ENCODE measurements around the gene SEL1L2. TPM values are rescaled to one million over a fixed set of nuclear protein-coding genes. Genes with fewer than 3 reads are reported as not detected.

The SEL1L2 gene
- total RNA-seq, 1 donor from 2014 or later: not detected

DNA sequence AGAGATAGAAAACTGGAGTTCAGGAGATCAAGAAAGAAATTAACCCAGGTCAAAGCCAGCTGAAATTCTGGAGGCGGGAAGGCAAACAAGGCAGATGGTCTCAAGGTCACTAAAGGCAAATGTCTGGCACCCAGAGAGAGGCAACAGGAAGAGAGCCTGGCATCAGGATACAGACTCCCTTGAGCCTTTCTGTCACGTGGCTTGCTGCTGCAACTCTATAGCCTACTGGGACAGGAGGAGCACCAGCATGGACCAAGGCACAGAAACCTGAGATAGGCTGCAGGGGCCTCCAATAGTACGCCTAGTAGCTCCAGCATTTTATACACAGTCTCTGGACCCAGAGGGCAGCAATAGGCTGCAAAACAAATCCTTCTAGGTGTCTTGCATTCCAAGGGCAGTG, 75.1 kb downstream of the SEL1L2 start:
- ChIA-PET POLR2A (no interaction called here), CTCF (no interaction called here)
- H3K36me3 Mint-ChIP-seq (ENCODE audit: low read depth): no peaks in the 10 kb centered on the region
- peaks cover 3% of the 10 kb centered on the region for H3K27me3 Mint-ChIP-seq
- H3K9me3 Mint-ChIP-seq: no peaks in the 10 kb centered on the region
- no peak overlapping the region for H3K27ac Mint-ChIP-seq
- intact Hi-C loops (cut with micrococcal nuclease): no loop called here
- ATAC-seq (ENCODE audit: low read depth): no peak
- H3K4me1 Mint-ChIP-seq: no peaks in the 10 kb centered on the region
- TF ChIP-seq, protein P1, sequence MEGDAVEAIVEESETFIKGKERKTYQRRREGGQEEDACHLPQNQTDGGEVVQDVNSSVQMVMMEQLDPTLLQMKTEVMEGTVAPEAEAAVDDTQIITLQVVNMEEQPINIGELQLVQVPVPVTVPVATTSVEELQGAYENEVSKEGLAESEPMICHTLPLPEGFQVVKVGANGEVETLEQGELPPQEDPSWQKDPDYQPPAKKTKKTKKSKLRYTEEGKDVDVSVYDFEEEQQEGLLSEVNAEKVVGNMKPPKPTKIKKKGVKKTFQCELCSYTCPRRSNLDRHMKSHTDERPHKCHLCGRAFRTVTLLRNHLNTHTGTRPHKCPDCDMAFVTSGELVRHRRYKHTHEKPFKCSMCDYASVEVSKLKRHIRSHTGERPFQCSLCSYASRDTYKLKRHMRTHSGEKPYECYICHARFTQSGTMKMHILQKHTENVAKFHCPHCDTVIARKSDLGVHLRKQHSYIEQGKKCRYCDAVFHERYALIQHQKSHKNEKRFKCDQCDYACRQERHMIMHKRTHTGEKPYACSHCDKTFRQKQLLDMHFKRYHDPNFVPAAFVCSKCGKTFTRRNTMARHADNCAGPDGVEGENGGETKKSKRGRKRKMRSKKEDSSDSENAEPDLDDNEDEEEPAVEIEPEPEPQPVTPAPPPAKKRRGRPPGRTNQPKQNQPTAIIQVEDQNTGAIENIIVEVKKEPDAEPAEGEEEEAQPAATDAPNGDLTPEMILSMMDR (IDR thresholded peaks at IDR 0.05): no peak
- no peak overlapping the region for H3K4me3 Mint-ChIP-seq
- no peak for DNase-seq

DNA sequence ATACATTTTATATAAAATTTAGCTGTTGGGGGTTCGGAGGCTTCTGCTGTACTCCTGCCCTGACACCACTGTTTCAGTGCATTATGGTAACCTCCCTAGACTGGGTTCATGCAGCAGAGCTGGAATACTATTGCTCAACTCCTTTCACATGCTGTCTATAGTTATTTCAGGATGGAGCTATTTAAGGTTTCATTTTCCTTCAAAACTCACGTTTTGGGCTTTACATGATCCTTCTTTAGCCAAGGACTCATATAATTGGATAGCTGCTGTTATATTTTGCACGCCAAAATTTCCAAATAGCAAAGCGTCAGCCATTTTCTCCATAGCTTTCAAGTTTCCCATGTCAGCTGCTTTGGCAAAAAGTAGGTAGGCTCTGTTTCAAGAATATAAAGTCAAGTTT, 76.8 kb downstream of the SEL1L2 start:
- intact Hi-C loops (cut with micrococcal nuclease): no loop called here
- H3K27me3 Mint-ChIP-seq: no peaks in the 10 kb centered on the region
- ChIA-PET POLR2A (no interaction called here), CTCF (no interaction called here)
- no peaks in the 10 kb centered on the region for H3K9me3 Mint-ChIP-seq
- no peaks in the 10 kb centered on the region for H3K4me1 Mint-ChIP-seq
- H3K27ac Mint-ChIP-seq: no peak overlapping the region
- DNase-seq (no peak), ATAC-seq (ENCODE audit: low read depth) (no peak)
- no peak overlapping the region for H3K4me3 Mint-ChIP-seq
- TF ChIP-seq, protein P1 (IDR thresholded peaks at IDR 0.05): no peak
- H3K36me3 Mint-ChIP-seq (ENCODE audit: low read depth): no peaks in the 10 kb centered on the region

DNA sequence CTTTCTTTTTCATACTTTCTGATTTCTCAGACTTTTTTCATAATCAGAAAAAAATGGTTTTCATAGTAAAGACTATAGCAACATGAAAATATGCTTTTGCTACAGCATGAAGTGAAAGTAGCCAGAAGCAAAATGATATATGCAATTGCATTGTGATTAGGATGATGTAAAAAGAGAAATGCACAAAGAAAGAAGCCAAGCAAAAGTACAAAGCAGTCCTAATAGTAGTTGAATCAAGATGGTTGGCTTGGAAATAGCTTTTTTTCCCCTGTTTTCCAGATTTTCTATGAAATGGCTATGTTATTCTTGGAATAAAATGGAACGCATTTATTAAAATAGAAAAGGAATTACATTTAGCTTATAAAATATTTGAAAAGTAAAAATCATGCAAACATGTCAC, 77.3 kb downstream of the SEL1L2 start:
- intact Hi-C loops (cut with micrococcal nuclease): no loop called here
- CTCF ChIA-PET: no interaction called here
- POLR2A ChIA-PET: no interaction called here

DNA sequence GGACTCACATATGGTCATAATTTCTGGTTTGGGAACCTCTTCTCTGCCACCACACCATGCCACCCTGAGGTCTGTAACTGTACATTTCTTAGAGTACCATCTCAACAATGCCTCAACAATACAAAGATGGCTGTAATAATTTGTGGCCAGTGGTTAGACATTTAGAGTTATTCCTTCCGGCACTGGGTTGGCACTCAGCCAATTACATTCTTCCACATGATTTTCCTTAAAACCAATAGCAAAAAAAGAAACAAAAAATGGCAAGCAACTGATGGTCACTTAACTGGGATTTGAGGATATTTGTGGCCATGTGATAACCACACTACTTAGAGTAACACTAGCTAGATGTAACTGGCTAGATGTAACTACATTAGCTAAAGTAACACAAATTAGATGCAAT, 79.9 kb downstream of the SEL1L2 start:
- H3K27ac Mint-ChIP-seq: no peak overlapping the region
- CTCF ChIA-PET: no interaction called here
- intact Hi-C loops (cut with micrococcal nuclease): no loop called here
- no peaks in the 10 kb centered on the region for H3K4me1 Mint-ChIP-seq
- POLR2A ChIA-PET: no interaction called here
- no peak overlapping the region for H3K4me3 Mint-ChIP-seq
- TF ChIP-seq, protein P1 (IDR thresholded peaks at IDR 0.05): no peak
- H3K9me3 Mint-ChIP-seq: no peaks in the 10 kb centered on the region
- ATAC-seq (ENCODE audit: low read depth) (no peak), DNase-seq (no peak)
- H3K36me3 Mint-ChIP-seq (ENCODE audit: low read depth): no peaks in the 10 kb centered on the region
- no peaks in the 10 kb centered on the region for H3K27me3 Mint-ChIP-seq

More for the DNA sequence above, 77.3 kb downstream of the SEL1L2 start:
- Mint-ChIP-seq H3K36me3 (ENCODE audit: low read depth) (no peaks in the 10 kb centered on the region), H3K9me3 (no peaks in the 10 kb centered on the region), H3K27me3 (no peaks in the 10 kb centered on the region), H3K27ac (no peak overlapping the region), H3K4me3 (no peak overlapping the region), H3K4me1 (no peaks in the 10 kb centered on the region)
- TF ChIP-seq, protein P1 (IDR thresholded peaks at IDR 0.05): no peak
- ATAC-seq (ENCODE audit: low read depth) (no peak), DNase-seq (no peak)

DNA sequence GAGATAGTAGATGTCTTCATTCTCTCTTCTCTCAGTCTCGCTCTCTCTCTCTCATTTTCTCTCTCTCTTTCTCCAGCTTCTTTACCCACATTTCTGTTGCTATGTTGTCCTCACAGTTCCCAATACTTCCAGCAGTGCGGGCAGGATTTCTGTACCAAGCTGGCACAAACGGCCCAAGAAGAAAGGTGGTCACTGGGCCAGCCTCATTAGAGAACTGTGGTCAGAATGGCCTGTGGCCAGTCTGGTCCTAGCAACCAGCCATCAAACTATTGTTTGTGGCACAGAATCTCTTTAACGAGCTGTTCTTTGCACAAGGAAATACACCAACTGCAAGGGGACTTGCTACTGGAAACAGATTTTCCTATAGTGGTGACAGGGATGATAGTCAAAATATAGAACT, 81.3 kb downstream of the SEL1L2 start:
- intact Hi-C loops (cut with micrococcal nuclease): no loop called here
- H3K4me3 Mint-ChIP-seq: no peak overlapping the region
- no peaks in the 10 kb centered on the region for H3K4me1 Mint-ChIP-seq
- H3K36me3 Mint-ChIP-seq (ENCODE audit: low read depth): no peaks in the 10 kb centered on the region
- no peaks in the 10 kb centered on the region for H3K27me3 Mint-ChIP-seq
- no peak overlapping the region for H3K27ac Mint-ChIP-seq
- no peaks in the 10 kb centered on the region for H3K9me3 Mint-ChIP-seq
- ChIA-PET CTCF (no interaction called here), POLR2A (no interaction called here)
- DNase-seq (no peak), ATAC-seq (ENCODE audit: low read depth) (no peak)
- TF ChIP-seq, protein P1 (IDR thresholded peaks at IDR 0.05): no peak
